ENCODE data around the gene PITHD1. TPM values are rescaled to one million over a fixed set of nuclear protein-coding genes. Genes with fewer than 3 reads are reported as not detected.

Gene PITHD1
- polyA plus RNA-seq, 2 of the 4 experiments (the other 2 are of a cell fraction) = 25.4 to 41.0 TPM

GRCh38 chr1:23759277-23759676, 18.9 kb upstream of the PITHD1 start:
- FAIRE-seq = no peak
- H3K4me2 ChIP-seq = no peak overlapping the region
- 86% methylated on average over 4 of the region's 4 CpGs for WGBS (ENCODE audit: missing lambda C conversion rate)
- ATAC-seq = no peak; a peak in 1 of 6 replicates
- no peak for DNase-seq (ENCODE audit: low read depth in 1 of 2, low spot score in 1 of 2)
- H3K27ac ChIP-seq = no peak overlapping the region
- POLR2A ChIA-PET = no interaction called here
- TF ChIP-seq RNF2 (IDR thresholded peaks at IDR 0.05; ENCODE audit: borderline replicate concordance, low read depth) = no peak
- TF ChIP-seq NR3C1 (IDR thresholded peaks at IDR 0.05) = no peak
- TF ChIP-seq PHF8 (IDR thresholded peaks at IDR 0.05; ENCODE audit: borderline replicate concordance, low read depth) = no peak
- no peak for TF ChIP-seq EHMT2 (IDR thresholded peaks at IDR 0.05; ENCODE audit: low read depth)
- no peak for TF ChIP-seq KDM1A (IDR thresholded peaks at IDR 0.05; ENCODE audit: low read depth)
- TF ChIP-seq HEYL (CRISPR knock-in tag; IDR thresholded peaks at IDR 0.05) = no peak
- TF ChIP-seq SMC3 (IDR thresholded peaks at IDR 0.05) = no peak
- no peak for TF ChIP-seq MAFK (IDR thresholded peaks at IDR 0.05; ENCODE audit: partially characterized antibody)
- TF ChIP-seq JUNB (IDR thresholded peaks at IDR 0.05) = no peak
- no peak overlapping the region for H3K4me3 ChIP-seq
- H3K4me1 ChIP-seq = no peaks in the 10 kb centered on the region
- no peaks in the 10 kb centered on the region for H3K9me3 ChIP-seq
- CTCF ChIA-PET = no interaction called here

GRCh38 chr1:23763041-23763577, 15.1 kb upstream of the PITHD1 start:
- Histone ChIP-seq H3K27ac (no peak overlapping the region), H3K4me2 (no peak overlapping the region), H3K9me3 (no peaks in the 10 kb centered on the region), H3K4me1 (no peaks in the 10 kb centered on the region), H3K4me3 (no peak overlapping the region)
- CTCF ChIA-PET = interaction anchor here (0.7 to 1.4 kb wide), 3 partner anchors 8 to 40 kb away, joined by 3 to 9 read pairs (median 5); no protein-coding TSS in a partner anchor
- FAIRE-seq (no peak), ATAC-seq (no peak), DNase-seq (ENCODE audit: low read depth in 1 of 2, low spot score in 1 of 2) (no peak)
- POLR2A ChIA-PET = no interaction called here
- WGBS (ENCODE audit: missing lambda C conversion rate) = 92% methylated on average over 7 of the region's 7 CpGs
- TF ChIP-seq BCL3 (IDR thresholded peaks at IDR 0.05) (no peak), GATA3 (IDR thresholded peaks at IDR 0.05; ENCODE audit: borderline replicate concordance) (no peak), ZFP36 (IDR thresholded peaks at IDR 0.05; ENCODE audit: borderline replicate concordance, partially characterized antibody) (no peak), CHD2 (IDR thresholded peaks at IDR 0.05; ENCODE audit: low read length, partially characterized antibody) (no peak), ZSCAN20 (CRISPR knock-in tag; IDR thresholded peaks at IDR 0.05) (no peak), MAX (IDR thresholded peaks at IDR 0.05) (no peak), E2F6 (IDR thresholded peaks at IDR 0.05; ENCODE audit: borderline replicate concordance, low read depth) (no peak), RFX5 (IDR thresholded peaks at IDR 0.05) (no peak), TP53 (CRISPR knock-in tag; IDR thresholded peaks at IDR 0.05) (no peak), ELK1 (IDR thresholded peaks at IDR 0.05; ENCODE audit: low read depth, low read length) (no peak)

- CTCF ChIA-PET = interaction anchor here (1.0 kb wide), 1 partner anchor 20 kb away, joined by 3 read pairs; no protein-coding TSS in a partner anchor
Observed at GRCh38 chr1:23768733-23769132, 9.5 kb upstream of the PITHD1 start.

More at GRCh38 chr1:23768733-23769132, 9.5 kb upstream of the PITHD1 start:
- no peaks in the 10 kb centered on the region for H3K9me3 ChIP-seq
- no peak overlapping the region for H3K27ac ChIP-seq
- DNase-seq (ENCODE audit: low read depth in 1 of 2, low spot score in 1 of 2) (no peak), ATAC-seq (no peak), FAIRE-seq (no peak)
- H3K4me1 ChIP-seq = peaks cover 2% of the 10 kb centered on the region; the same call in 1 of the 3 replicates
- H3K4me2 ChIP-seq = no peak overlapping the region
- POLR2A ChIA-PET = no interaction called here
- WGBS (ENCODE audit: missing lambda C conversion rate) = 75% methylated on average over 5 of the region's 5 CpGs
- no peak overlapping the region for H3K4me3 ChIP-seq
- no peak for TF ChIP-seq ESRRA (IDR thresholded peaks at IDR 0.05; ENCODE audit: borderline replicate concordance, low read length)
- TF ChIP-seq ELK1 (IDR thresholded peaks at IDR 0.05; ENCODE audit: low read depth, low read length) = no peak
- TF ChIP-seq ZSCAN20 (CRISPR knock-in tag; IDR thresholded peaks at IDR 0.05) = no peak
- TF ChIP-seq RCOR1 (IDR thresholded peaks at IDR 0.05; ENCODE audit: low read depth, low read length) = no peak
- TF ChIP-seq HEYL (CRISPR knock-in tag; IDR thresholded peaks at IDR 0.05) = no peak
- TF ChIP-seq POLR2AphosphoS2 (conservative IDR thresholded peaks at IDR 0.05; ENCODE audit: low read length) = no peak
- no peak for TF ChIP-seq CHD2 (IDR thresholded peaks at IDR 0.05; ENCODE audit: low read length, partially characterized antibody)
- no peak for TF ChIP-seq HMGXB4 (CRISPR knock-in tag; IDR thresholded peaks at IDR 0.05; ENCODE audit: borderline replicate concordance)
- no peak for TF ChIP-seq HDAC2 (IDR thresholded peaks at IDR 0.05)
